Stimulated activated naive CD8-positive, alpha-beta T cell treated with anti-CD3 and anti-CD28 coated beads, Interleukin-15, Interleukin-2, amounts not matched to agents 100 ng/mL and 50 ng/mL, for 24 hours (primary cell): Measurements from ENCODE around the gene TRMT6.

Experiments used
- H3K27ac Mint-ChIP-seq: one replicate; pipeline ENCODE4 v1.8.0; 2021; ENCODE audit warnings: mild to moderate bottlenecking, mixed read lengths
- H3K27me3 Mint-ChIP-seq: one replicate; pipeline ENCODE4 v1.8.0; 2021; ENCODE audit warnings: mixed read lengths
- H3K36me3 Mint-ChIP-seq: one replicate; pipeline ENCODE4 v1.8.0; 2021; ENCODE audit warnings: low read depth, mixed read lengths
- H3K4me1 Mint-ChIP-seq: one replicate; pipeline ENCODE4 v1.8.0; 2021; ENCODE audit warnings: low read depth, mixed read lengths
- H3K4me3 Mint-ChIP-seq: one replicate; pipeline ENCODE4 v1.8.0; 2021; ENCODE audit warnings: mild to moderate bottlenecking, mixed read lengths
- H3K9me3 Mint-ChIP-seq: one replicate; pipeline ENCODE4 v1.8.0; 2021; ENCODE audit warnings: mixed read lengths

The TRMT6 gene

GRCh38 chr20:5950271-5951031 lies at the start of gene TRMT6, which contains the start of gene MCM8:
Gene TRMT6, minus strand, starts transcription at chr20:5950533. Its CDS starts 128 bp downstream, at chr20:5950405.
Gene MCM8, plus strand, starts transcription at chr20:5950652. Its CDS starts 1,364 bp downstream, at chr20:5952016.
- Mint-ChIP-seq H3K27ac (peak within 1 kb of the TSS; percentile 99), H3K27me3 (peaks cover 3% of the 10 kb centered on the region), H3K4me3 (peak within 1 kb of the TSS; percentile 99), H3K36me3 (peaks cover 75% of the 10 kb centered on the region), H3K9me3 (no peaks in the 10 kb centered on the region), H3K4me1 (peaks cover 67% of the 10 kb centered on the region)

- Mint-ChIP-seq H3K27ac (no peak overlapping the region), H3K36me3 (peaks cover 36% of the 10 kb centered on the region), H3K27me3 (no peaks in the 10 kb centered on the region), H3K4me1 (peaks cover 24% of the 10 kb centered on the region), H3K4me3 (no peak overlapping the region), H3K9me3 (no peaks in the 10 kb centered on the region)
Observed at GRCh38 chr20:5999783-6000182, 49.5 kb upstream of the TRMT6 start.

- Mint-ChIP-seq H3K36me3 (peaks cover 47% of the 10 kb centered on the region), H3K27ac (peak overlapping the region; percentile 29), H3K27me3 (no peaks in the 10 kb centered on the region), H3K9me3 (no peaks in the 10 kb centered on the region), H3K4me3 (no peak overlapping the region), H3K4me1 (peaks cover 20% of the 10 kb centered on the region)
Observed at GRCh38 chr20:5996765-5997164, 46.4 kb upstream of the TRMT6 start.

GRCh38 chr20:5991623-5992441 lies 41.5 kb upstream of the TRMT6 start:
- Mint-ChIP-seq H3K27me3 (no peaks in the 10 kb centered on the region), H3K9me3 (no peaks in the 10 kb centered on the region), H3K27ac (no peak overlapping the region), H3K4me1 (peaks cover 14% of the 10 kb centered on the region), H3K36me3 (peaks cover 62% of the 10 kb centered on the region), H3K4me3 (no peak overlapping the region)

GRCh38 chr20:5990946-5991345 lies 40.6 kb upstream of the TRMT6 start:
- no peak overlapping the region for H3K27ac Mint-ChIP-seq
- no peak overlapping the region for H3K4me3 Mint-ChIP-seq
- no peaks in the 10 kb centered on the region for H3K27me3 Mint-ChIP-seq
- H3K4me1 Mint-ChIP-seq, result peaks cover 5% of the 10 kb centered on the region
- H3K36me3 Mint-ChIP-seq, result peaks cover 66% of the 10 kb centered on the region
- H3K9me3 Mint-ChIP-seq, result no peaks in the 10 kb centered on the region

GRCh38 chr20:5989539-5989938 lies 39.2 kb upstream of the TRMT6 start:
- Mint-ChIP-seq H3K27me3 (no peaks in the 10 kb centered on the region), H3K36me3 (peaks cover 64% of the 10 kb centered on the region), H3K4me1 (no peaks in the 10 kb centered on the region), H3K4me3 (no peak overlapping the region), H3K9me3 (no peaks in the 10 kb centered on the region), H3K27ac (no peak overlapping the region)

- H3K36me3 Mint-ChIP-seq, result peaks cover 68% of the 10 kb centered on the region
- H3K27me3 Mint-ChIP-seq, result no peaks in the 10 kb centered on the region
- no peak overlapping the region for H3K4me3 Mint-ChIP-seq
- no peak overlapping the region for H3K27ac Mint-ChIP-seq
- H3K9me3 Mint-ChIP-seq, result no peaks in the 10 kb centered on the region
- no peaks in the 10 kb centered on the region for H3K4me1 Mint-ChIP-seq
Observed at GRCh38 chr20:5987383-5987782, 37.0 kb upstream of the TRMT6 start.

- H3K27ac Mint-ChIP-seq, result no peak overlapping the region
Observed at GRCh38 chr20:5980720-5981538, 30.6 kb upstream of the TRMT6 start.

GRCh38 chr20:5979801-5980200 lies 29.5 kb upstream of the TRMT6 start:
- Mint-ChIP-seq H3K36me3 (peaks cover 70% of the 10 kb centered on the region), H3K4me1 (no peaks in the 10 kb centered on the region)

More at GRCh38 chr20:5980720-5981538, 30.6 kb upstream of the TRMT6 start:
- no peaks in the 10 kb centered on the region for H3K27me3 Mint-ChIP-seq
- H3K4me3 Mint-ChIP-seq, result no peak overlapping the region
- H3K9me3 Mint-ChIP-seq, result no peaks in the 10 kb centered on the region
- H3K4me1 Mint-ChIP-seq, result no peaks in the 10 kb centered on the region
- peaks cover 70% of the 10 kb centered on the region for H3K36me3 Mint-ChIP-seq

GRCh38 chr20:5977975-5978374 lies 27.6 kb upstream of the TRMT6 start:
- peaks cover 72% of the 10 kb centered on the region for H3K36me3 Mint-ChIP-seq
- no peak overlapping the region for H3K4me3 Mint-ChIP-seq
- no peak overlapping the region for H3K27ac Mint-ChIP-seq
- H3K27me3 Mint-ChIP-seq, result no peaks in the 10 kb centered on the region
- H3K4me1 Mint-ChIP-seq, result no peaks in the 10 kb centered on the region
- no peaks in the 10 kb centered on the region for H3K9me3 Mint-ChIP-seq

More at GRCh38 chr20:5979801-5980200, 29.5 kb upstream of the TRMT6 start:
- H3K9me3 Mint-ChIP-seq, result no peaks in the 10 kb centered on the region
- no peaks in the 10 kb centered on the region for H3K27me3 Mint-ChIP-seq
- no peak overlapping the region for H3K4me3 Mint-ChIP-seq
- H3K27ac Mint-ChIP-seq, result no peak overlapping the region

GRCh38 chr20:5977223-5977622 lies 26.9 kb upstream of the TRMT6 start:
- no peaks in the 10 kb centered on the region for H3K9me3 Mint-ChIP-seq
- no peak overlapping the region for H3K4me3 Mint-ChIP-seq
- no peaks in the 10 kb centered on the region for H3K4me1 Mint-ChIP-seq
- no peaks in the 10 kb centered on the region for H3K27me3 Mint-ChIP-seq
- no peak overlapping the region for H3K27ac Mint-ChIP-seq
- peaks cover 74% of the 10 kb centered on the region for H3K36me3 Mint-ChIP-seq

GRCh38 chr20:5975778-5976177 lies 25.4 kb upstream of the TRMT6 start:
- Mint-ChIP-seq H3K9me3 (no peaks in the 10 kb centered on the region), H3K36me3 (peaks cover 75% of the 10 kb centered on the region), H3K4me3 (no peak overlapping the region), H3K4me1 (no peaks in the 10 kb centered on the region), H3K27ac (no peak overlapping the region), H3K27me3 (no peaks in the 10 kb centered on the region)

GRCh38 chr20:5974531-5974930 lies 24.2 kb upstream of the TRMT6 start:
- no peak overlapping the region for H3K27ac Mint-ChIP-seq
- H3K9me3 Mint-ChIP-seq, result no peaks in the 10 kb centered on the region
- no peaks in the 10 kb centered on the region for H3K27me3 Mint-ChIP-seq
- peaks cover 75% of the 10 kb centered on the region for H3K36me3 Mint-ChIP-seq
- no peaks in the 10 kb centered on the region for H3K4me1 Mint-ChIP-seq
- H3K4me3 Mint-ChIP-seq, result no peak overlapping the region

- no peaks in the 10 kb centered on the region for H3K9me3 Mint-ChIP-seq
- no peaks in the 10 kb centered on the region for H3K27me3 Mint-ChIP-seq
- H3K36me3 Mint-ChIP-seq, result peaks cover 75% of the 10 kb centered on the region
- no peak overlapping the region for H3K27ac Mint-ChIP-seq
- no peaks in the 10 kb centered on the region for H3K4me1 Mint-ChIP-seq
- H3K4me3 Mint-ChIP-seq, result no peak overlapping the region
Observed at GRCh38 chr20:5973971-5974370, 23.6 kb upstream of the TRMT6 start.
